Esophagus muscularis mucosa (tissue), 4 donors: ENCODE results near the gene FRY.

Source experiments
- EP300 ChIP-seq: sonication (generic); formaldehyde crosslinking; IDR thresholded peaks from one replicate; pipeline ENCODE4 v1.6.1; 2017; ENCODE audit warnings: antibody characterized with exemption
- POLR2A ChIP-seq: fragments of 450-650 bp; IDR thresholded peaks from one replicate; pipeline ENCODE4 v1.6.1; 2017; ENCODE audit warnings: antibody characterized with exemption, moderate library complexity, mild to moderate bottlenecking, low read depth
- POLR2AphosphoS5 ChIP-seq, 2 donors: sonication (generic); formaldehyde crosslinking; IDR thresholded peaks; one replicate each; pipeline ENCODE4 v1.6.1; 2017; ENCODE audit warnings: antibody characterized with exemption in 2 of 2
- TF ChIP-seq, protein P1 (sequence below), 3 experiments: fragments of 200-600 bp in 2 of 3; fragments of 450-650 bp in 1 of 3; sonication (generic) in 2 of 3; IDR thresholded peaks; one replicate each; pipeline ENCODE4 v1.5.1; 2017 to 2019; ENCODE audit warnings: antibody characterized with exemption in 3 of 3, mild to moderate bottlenecking in 2 of 3, moderate library complexity in 1 of 3

DNA sequence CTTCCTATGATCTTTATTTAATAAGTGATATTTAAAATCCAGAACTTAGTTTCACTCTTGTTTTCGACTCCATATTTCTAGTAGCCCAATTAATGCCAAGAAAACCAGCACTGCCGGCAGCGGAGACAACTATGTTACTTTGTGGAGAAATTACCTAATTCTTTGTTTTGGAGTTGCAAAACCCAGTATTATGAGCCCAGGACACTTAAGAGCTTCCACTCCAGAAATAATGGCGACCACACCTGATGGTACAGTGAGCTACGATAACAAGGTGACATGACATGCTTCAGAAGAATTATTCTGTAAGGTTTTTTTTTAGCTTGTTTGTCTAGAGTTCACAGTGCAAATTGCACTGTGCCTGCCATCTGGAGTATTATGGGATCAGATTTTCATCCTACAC, 147.2 kb downstream of the FRY start:
- TF ChIP-seq POLR2A (no peak), POLR2AphosphoS5 (IDR thresholded peaks at IDR 0.05) (no peak), EP300 (no peak)
- TF ChIP-seq, protein P1, sequence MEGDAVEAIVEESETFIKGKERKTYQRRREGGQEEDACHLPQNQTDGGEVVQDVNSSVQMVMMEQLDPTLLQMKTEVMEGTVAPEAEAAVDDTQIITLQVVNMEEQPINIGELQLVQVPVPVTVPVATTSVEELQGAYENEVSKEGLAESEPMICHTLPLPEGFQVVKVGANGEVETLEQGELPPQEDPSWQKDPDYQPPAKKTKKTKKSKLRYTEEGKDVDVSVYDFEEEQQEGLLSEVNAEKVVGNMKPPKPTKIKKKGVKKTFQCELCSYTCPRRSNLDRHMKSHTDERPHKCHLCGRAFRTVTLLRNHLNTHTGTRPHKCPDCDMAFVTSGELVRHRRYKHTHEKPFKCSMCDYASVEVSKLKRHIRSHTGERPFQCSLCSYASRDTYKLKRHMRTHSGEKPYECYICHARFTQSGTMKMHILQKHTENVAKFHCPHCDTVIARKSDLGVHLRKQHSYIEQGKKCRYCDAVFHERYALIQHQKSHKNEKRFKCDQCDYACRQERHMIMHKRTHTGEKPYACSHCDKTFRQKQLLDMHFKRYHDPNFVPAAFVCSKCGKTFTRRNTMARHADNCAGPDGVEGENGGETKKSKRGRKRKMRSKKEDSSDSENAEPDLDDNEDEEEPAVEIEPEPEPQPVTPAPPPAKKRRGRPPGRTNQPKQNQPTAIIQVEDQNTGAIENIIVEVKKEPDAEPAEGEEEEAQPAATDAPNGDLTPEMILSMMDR (IDR thresholded peaks at IDR 0.05): no peak
